ENCODE measurements around the gene CATSPERD. TPM values are rescaled to one million over a fixed set of nuclear protein-coding genes. Genes with fewer than 3 reads are reported as not detected.
"Not testable (repeated sequence)": the region's sequence is repeated elsewhere in the genome, so short reads cannot be mapped to it uniquely, and the experiment has no call there.

The CATSPERD gene
- total RNA-seq, 4 donors from 2014 or later = not detected

DNA sequence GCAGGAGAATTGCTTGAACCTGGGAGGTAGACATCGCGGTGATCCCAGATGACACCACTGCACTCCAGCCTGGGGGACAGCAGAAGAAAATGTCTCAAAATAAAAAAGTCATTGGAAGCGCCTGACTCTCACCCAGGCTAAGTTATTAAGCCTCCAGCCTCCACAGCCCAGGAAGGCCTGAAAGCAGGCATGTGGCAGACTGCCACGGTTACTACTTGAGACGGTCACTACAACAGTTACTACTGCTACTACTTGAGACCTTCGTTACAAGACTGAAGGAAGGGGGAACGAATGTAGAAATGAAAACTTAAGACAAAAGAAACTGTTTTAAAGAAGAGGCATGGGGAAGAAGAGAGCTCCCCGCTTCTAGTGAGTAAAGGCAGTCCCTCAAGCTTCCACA, 54.5 kb downstream of the CATSPERD start:
- no peak for DNase-seq (ENCODE audit: low spot score in 2 of 2)

DNA sequence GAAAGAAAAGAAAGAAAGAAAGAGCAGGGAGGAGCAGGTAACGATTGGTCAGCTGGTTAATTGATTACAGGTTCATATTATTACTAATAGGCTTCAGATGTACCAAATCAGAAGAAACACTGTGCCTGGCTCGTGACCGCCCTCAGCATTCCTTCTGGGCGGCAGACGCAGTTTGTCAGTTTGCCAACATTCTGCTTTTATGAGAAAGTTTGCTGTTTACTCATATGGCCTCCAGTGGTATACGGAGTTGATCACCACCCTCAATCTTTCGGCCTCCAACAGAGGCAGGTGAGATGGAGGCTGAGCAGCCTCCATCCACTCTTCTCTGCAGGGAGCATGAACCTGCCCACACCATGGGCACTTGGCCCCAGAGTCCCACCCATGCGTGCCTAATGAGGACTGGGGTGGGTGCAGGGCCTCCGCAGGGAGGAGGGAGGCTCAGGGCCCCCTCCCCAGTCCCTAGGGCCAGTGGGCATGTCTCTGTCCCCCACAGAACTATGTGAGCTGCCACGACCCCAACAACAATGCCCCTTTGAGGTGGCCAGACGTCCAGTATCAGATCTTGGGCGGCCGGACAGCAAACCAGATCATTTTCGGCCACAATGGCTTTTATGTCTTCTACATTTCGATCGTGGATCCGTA, 55.4 kb downstream of the CATSPERD start:
- no peak overlapping the region for H3K4me3 ChIP-seq (ENCODE audit: low read depth, poor library complexity, severe bottlenecking)
- 58 to 63% methylated on average over 16 to 17 of the region's 17 CpGs for WGBS, 2 donors
- intact Hi-C loops (cut with DNase I; ENCODE audit: low total_unique reads) = no loop called here
- no peak for DNase-seq (ENCODE audit: low spot score in 2 of 2)
- TF ChIP-seq POLR2A (IDR thresholded peaks at IDR 0.05) = no peak
- TF ChIP-seq, protein P1, sequence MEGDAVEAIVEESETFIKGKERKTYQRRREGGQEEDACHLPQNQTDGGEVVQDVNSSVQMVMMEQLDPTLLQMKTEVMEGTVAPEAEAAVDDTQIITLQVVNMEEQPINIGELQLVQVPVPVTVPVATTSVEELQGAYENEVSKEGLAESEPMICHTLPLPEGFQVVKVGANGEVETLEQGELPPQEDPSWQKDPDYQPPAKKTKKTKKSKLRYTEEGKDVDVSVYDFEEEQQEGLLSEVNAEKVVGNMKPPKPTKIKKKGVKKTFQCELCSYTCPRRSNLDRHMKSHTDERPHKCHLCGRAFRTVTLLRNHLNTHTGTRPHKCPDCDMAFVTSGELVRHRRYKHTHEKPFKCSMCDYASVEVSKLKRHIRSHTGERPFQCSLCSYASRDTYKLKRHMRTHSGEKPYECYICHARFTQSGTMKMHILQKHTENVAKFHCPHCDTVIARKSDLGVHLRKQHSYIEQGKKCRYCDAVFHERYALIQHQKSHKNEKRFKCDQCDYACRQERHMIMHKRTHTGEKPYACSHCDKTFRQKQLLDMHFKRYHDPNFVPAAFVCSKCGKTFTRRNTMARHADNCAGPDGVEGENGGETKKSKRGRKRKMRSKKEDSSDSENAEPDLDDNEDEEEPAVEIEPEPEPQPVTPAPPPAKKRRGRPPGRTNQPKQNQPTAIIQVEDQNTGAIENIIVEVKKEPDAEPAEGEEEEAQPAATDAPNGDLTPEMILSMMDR (IDR thresholded peaks at IDR 0.05) = no peak

More for the DNA sequence above, 54.5 kb downstream of the CATSPERD start:
- WGBS, 2 donors = 73 to 78% methylated on average over 8 of the region's 8 CpGs
- TF ChIP-seq, protein P1 (IDR thresholded peaks at IDR 0.05) = no peak
- no peak for TF ChIP-seq POLR2A (IDR thresholded peaks at IDR 0.05)
- no peak overlapping the region for H3K4me3 ChIP-seq (ENCODE audit: low read depth, poor library complexity, severe bottlenecking)
- intact Hi-C loops (cut with DNase I; ENCODE audit: low total_unique reads) = no loop called here

DNA sequence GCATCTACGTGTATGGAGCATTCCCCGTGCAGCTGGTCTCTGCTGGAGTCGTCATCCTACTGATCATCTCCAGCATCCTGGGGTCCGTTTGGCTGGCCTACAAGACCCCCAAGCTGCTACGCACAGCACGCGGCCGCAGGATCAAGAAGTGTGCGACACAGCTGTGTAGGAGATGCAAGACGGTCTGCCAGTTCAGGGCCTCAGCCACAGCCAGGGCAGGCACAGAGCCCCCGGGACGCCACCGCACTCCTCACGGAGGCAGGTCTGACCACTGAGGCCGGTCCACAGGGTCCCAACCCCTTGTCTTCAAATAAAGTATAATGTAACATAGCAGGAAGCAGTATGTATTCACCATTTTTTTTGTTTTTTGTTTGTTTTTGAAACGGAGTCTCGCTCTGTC, 58.0 kb downstream of the CATSPERD start:
- no peak for DNase-seq (ENCODE audit: low spot score in 2 of 2)
- intact Hi-C loops (cut with DNase I; ENCODE audit: low total_unique reads) = no loop called here
- no peak overlapping the region for H3K4me3 ChIP-seq (ENCODE audit: low read depth, poor library complexity, severe bottlenecking)
- WGBS, 2 donors = 81 to 86% methylated on average over 17 of the region's 17 CpGs
- TF ChIP-seq POLR2A (IDR thresholded peaks at IDR 0.05) = no peak
- TF ChIP-seq, protein P1 (IDR thresholded peaks at IDR 0.05) = no peak

DNA sequence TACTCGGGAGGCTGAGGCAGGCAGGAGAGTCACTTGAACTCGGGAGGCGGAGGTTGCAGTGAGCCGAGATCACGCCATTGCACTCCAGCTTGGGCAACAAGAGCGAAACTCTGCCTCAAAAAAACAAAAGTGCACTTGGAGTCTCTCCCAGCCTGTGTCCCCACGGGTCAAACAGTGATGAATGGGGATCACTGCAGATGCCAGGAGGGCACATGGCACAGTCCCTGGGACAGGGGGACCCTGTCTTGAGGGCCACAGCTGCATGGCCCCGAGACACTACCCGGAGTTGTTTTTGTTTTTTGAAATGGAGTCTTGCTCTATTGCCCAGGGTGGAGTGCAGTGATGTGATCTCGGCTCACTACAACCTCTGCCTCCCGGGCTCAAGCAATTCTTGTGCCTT, 60.5 kb downstream of the CATSPERD start:
- WGBS, 2 donors = 74 to 79% methylated on average over 11 of the region's 11 CpGs
- intact Hi-C loops (cut with DNase I; ENCODE audit: low total_unique reads); H3K4me3 ChIP-seq (ENCODE audit: low read depth, poor library complexity, severe bottlenecking); DNase-seq (ENCODE audit: low spot score in 2 of 2): not testable (repeated sequence)

DNA sequence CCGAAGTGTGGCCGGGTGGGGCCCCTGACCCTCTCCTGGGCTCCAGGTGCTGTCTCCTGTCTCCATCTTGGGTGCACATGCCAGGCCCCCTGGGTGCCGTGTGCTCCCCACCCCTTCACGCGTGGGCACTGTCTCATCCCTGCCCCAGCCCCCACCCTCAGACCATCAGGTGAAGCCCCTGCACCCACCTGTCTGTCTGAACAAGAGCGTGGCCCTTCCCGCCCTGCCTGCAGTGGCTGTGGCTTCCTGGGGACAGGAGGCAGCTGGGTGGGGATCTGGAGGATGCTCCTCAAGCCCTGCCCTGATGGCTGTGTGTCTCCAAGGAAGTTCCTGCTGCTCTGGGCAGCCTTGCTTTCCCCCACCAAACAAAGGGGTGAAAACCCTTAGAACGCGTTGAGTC, 61.9 kb downstream of the CATSPERD start:
- H3K4me3 ChIP-seq (ENCODE audit: low read depth, poor library complexity, severe bottlenecking) = no peak overlapping the region
- no peak for TF ChIP-seq POLR2A (IDR thresholded peaks at IDR 0.05)
- TF ChIP-seq, protein P1 (IDR thresholded peaks at IDR 0.05) = no peak
- WGBS, 2 donors = 84 to 85% methylated on average over 9 of the region's 9 CpGs
- intact Hi-C loops (cut with DNase I; ENCODE audit: low total_unique reads) = no loop called here
- no peak for DNase-seq (ENCODE audit: low spot score in 2 of 2)

DNA sequence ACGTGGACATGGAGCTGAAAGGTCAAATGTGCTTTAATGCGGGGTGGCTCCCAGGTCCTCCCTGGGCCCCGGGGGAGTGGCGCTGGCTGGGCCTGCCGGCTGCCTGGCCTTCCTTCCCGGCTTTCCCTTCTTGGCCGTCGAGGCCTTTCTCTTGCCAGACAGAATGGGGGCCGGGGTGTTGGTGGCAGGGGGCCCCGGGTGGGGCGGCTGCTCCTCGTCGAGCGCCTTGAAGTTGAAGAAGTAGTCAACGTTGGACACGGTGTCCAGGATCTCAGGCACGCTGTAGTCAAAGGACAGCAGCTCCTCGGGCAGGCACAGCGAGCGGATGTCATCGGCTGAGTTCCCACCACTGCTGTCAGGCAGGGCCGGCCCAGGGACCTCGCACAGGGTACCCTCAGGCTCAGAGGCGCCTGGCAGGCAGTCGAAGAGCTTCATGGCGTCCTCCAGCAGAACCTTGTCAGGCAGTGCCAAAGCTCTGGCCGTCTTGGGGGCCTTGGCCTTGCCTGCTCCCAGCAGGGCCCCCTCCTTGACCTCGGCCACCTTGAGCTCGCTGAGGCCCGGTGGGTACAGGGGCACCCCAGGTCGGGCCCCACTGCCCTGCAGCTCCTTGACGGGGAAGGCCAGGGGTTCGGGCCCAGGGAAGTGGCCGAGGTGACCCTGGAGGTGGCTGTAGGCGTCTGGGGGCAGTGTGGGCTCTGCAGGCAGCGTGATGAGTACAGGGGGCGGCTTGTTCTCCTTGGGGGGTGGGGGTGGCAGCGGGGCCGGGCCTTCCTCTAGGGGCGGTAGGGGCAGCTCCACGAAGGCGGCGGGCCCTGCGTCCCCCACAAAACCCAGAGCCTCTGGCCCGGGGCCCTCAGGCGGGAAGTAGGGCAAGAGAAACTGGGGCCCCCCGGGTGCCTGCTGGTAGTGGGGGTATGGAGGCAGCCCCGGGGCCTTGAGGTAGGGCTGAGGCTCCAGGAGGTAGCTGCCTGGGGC, 62.8 kb downstream of the CATSPERD start:
- WGBS, 2 donors = 67 to 74% methylated on average over 38 to 40 of the region's 48 CpGs
- DNase-seq (ENCODE audit: low spot score in 2 of 2) = no peak
- TF ChIP-seq POLR2A (IDR thresholded peaks at IDR 0.05) = no peak
- TF ChIP-seq, protein P1 (IDR thresholded peaks at IDR 0.05) = no peak
- no peak overlapping the region for H3K4me3 ChIP-seq (ENCODE audit: low read depth, poor library complexity, severe bottlenecking)
- intact Hi-C loops (cut with DNase I; ENCODE audit: low total_unique reads) = no loop called here
